Panc1 (cell line): ENCODE data around the gene LY86. TPM values are rescaled to one million over a fixed set of nuclear protein-coding genes. Genes with fewer than 3 reads are reported as not detected.

Source experiments
- ATAC-seq: fragments of 200-7000 bp; cut with Tn5 transposase; 2 replicates; pipeline ENCODE4 v1.9.1; 2020; ENCODE audit warnings: mild to moderate bottlenecking, moderate library complexity
- BruUV-seq: library from RNA; stranded (reverse); fragments of 400-500 nt; replicated peaks from 2 replicates; lab custom pipeline; 2021; lab: Mats Ljungman, UMichigan
- CTCF ChIA-PET: fragments of 300-600 bp; sonication (Branson Sonifier 250); formaldehyde crosslinking; loops from one replicate; lab custom pipeline; 2022; ENCODE audit warnings: antibody characterized with exemption; lab: Charles Lee
- POLR2A ChIA-PET: fragments of 300-600 bp; sonication (Branson Sonifier 250); formaldehyde crosslinking; loops from one replicate; lab custom pipeline; 2022; ENCODE audit warnings: antibody characterized with exemption; lab: Charles Lee
- DNase-seq: peaks from one replicate; pipeline ENCODE4 v3.0.0-alpha.2; 2010; ENCODE audit warnings: low read depth, low spot score
- H3K27ac ChIP-seq: 2 replicates; pipeline ENCODE4 v1.5.1; 2011; ENCODE audit warnings: mild to moderate bottlenecking, low read length, inconsistent platforms
- H3K27me3 ChIP-seq: fragments of 200-500 bp; sonication (Bioruptor generic); 2 replicates; pipeline ENCODE4 v1.6.0; 2014; ENCODE audit warnings: low read length, inconsistent platforms; ENCODE audit not compliant: control insufficient read depth, insufficient read depth
- H3K36me3 ChIP-seq: fragments of 200-500 bp; sonication (Bioruptor generic); 2 replicates; pipeline ENCODE4 v1.5.1; 2014; ENCODE audit warnings: inconsistent platforms, mild to moderate bottlenecking, low read length, moderate library complexity; ENCODE audit not compliant: control insufficient read depth, insufficient read depth
- H3K4me1 ChIP-seq: 2 replicates; pipeline ENCODE4 v1.5.1; 2011; ENCODE audit warnings: inconsistent platforms, mild to moderate bottlenecking, low read length, moderate library complexity; ENCODE audit not compliant: control insufficient read depth, insufficient read depth
- H3K4me3 ChIP-seq, 2 experiments: 2 replicates each; pipeline ENCODE4 v1.5.1; 2011 to 2012; ENCODE audit warnings: low read depth in 2 of 2, low read length in 2 of 2, mild to moderate bottlenecking in 2 of 2, inconsistent platforms in 1 of 2, moderate library complexity in 1 of 2
- H3K9me3 ChIP-seq: fragments of 200-500 bp; sonication (Bioruptor generic); 2 replicates; pipeline ENCODE4 v1.5.1; 2014; ENCODE audit warnings: low read depth, mild to moderate bottlenecking, inconsistent platforms, low read length, moderate library complexity; ENCODE audit not compliant: control insufficient read depth, insufficient read depth
- POLR2AphosphoS5 ChIP-seq: IDR thresholded peaks from 2 replicates; pipeline ENCODE4 v1.6.1; 2012; ENCODE audit warnings: mild to moderate bottlenecking, low read depth, low read length, moderate library complexity
- SIN3A ChIP-seq: IDR thresholded peaks from 2 replicates; pipeline ENCODE4 v1.6.1; 2012; ENCODE audit warnings: low read depth, mild to moderate bottlenecking, low read length, moderate library complexity, borderline replicate concordance; ENCODE audit not compliant: insufficient read depth
- TCF7L2 ChIP-seq: IDR thresholded peaks from 2 replicates; pipeline ENCODE4 v1.6.1; 2011; ENCODE audit warnings: mild to moderate bottlenecking, low read depth, low read length, inconsistent platforms
- in situ Hi-C: cut with HindIII; loops from 2 replicates; pipeline ENCODE4 v1.10.0; 2016; ENCODE audit warnings: low sequenced_read_pairs, low pct_unique_long_range_greater_than_20kb
- intact Hi-C: fragments of 100-400 bp; cut with micrococcal nuclease; formaldehyde crosslinking; loops from one replicate; pipeline ENCODE4 v1.10.0; 2022; ENCODE audit not compliant: unreplicated experiment
- total RNA-seq: library from RNA; stranded (reverse); gene quantifications from one replicate; pipeline ENCODE4 v1.2.1, GENCODE V29; 2021; ENCODE audit not compliant: unreplicated experiment
- TF ChIP-seq, protein P1 (sequence below), 2 experiments: IDR thresholded peaks; 2 replicates each; pipeline ENCODE4 v1.6.1; 2011 to 2012; ENCODE audit warnings: low read depth in 2 of 2, control low read depth in 1 of 2, low read length in 1 of 2, mild to moderate bottlenecking in 1 of 2, moderate library complexity in 1 of 2; ENCODE audit not compliant: insufficient read depth in 1 of 2
- TF ChIP-seq, protein P2 (sequence below): fragments of 450-650 bp; IDR thresholded peaks from 2 replicates; pipeline ENCODE4 v1.5.1; 2017; ENCODE audit warnings: mild to moderate bottlenecking

LY86 gene
- total RNA-seq, 1 experiment from 2014 or later: not detected

DNA sequence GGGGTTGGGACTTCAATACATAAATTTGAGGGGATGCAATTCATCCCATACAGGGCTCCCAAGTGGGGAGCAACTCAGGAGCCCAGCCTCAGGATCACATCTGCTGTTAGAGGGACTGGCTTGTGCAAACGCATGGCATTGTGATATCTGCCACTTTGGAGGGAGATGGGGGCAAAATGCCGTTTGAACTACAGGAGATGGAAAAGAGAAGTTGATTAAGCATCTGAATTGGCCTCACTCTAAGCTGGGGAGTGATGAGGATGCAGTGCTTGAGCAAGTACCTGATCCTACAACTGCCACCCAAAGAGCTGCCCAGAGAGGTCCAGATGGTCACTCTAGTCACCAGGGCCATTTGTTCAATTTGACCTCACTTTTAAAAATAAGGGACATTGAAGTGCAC lies 2.0 kb downstream of the LY86 start:
- Histone ChIP-seq H3K4me3 (no peak overlapping the region), H3K9me3 (no peaks in the 10 kb centered on the region), H3K27ac (no peak overlapping the region), H3K36me3 (no peaks in the 10 kb centered on the region), H3K27me3 (no peaks in the 10 kb centered on the region), H3K4me1 (no peaks in the 10 kb centered on the region)
- intact Hi-C loops: no loop called here
- TF ChIP-seq SIN3A (no peak), TCF7L2 (no peak), POLR2AphosphoS5 (no peak)
- TF ChIP-seq, protein P1, sequence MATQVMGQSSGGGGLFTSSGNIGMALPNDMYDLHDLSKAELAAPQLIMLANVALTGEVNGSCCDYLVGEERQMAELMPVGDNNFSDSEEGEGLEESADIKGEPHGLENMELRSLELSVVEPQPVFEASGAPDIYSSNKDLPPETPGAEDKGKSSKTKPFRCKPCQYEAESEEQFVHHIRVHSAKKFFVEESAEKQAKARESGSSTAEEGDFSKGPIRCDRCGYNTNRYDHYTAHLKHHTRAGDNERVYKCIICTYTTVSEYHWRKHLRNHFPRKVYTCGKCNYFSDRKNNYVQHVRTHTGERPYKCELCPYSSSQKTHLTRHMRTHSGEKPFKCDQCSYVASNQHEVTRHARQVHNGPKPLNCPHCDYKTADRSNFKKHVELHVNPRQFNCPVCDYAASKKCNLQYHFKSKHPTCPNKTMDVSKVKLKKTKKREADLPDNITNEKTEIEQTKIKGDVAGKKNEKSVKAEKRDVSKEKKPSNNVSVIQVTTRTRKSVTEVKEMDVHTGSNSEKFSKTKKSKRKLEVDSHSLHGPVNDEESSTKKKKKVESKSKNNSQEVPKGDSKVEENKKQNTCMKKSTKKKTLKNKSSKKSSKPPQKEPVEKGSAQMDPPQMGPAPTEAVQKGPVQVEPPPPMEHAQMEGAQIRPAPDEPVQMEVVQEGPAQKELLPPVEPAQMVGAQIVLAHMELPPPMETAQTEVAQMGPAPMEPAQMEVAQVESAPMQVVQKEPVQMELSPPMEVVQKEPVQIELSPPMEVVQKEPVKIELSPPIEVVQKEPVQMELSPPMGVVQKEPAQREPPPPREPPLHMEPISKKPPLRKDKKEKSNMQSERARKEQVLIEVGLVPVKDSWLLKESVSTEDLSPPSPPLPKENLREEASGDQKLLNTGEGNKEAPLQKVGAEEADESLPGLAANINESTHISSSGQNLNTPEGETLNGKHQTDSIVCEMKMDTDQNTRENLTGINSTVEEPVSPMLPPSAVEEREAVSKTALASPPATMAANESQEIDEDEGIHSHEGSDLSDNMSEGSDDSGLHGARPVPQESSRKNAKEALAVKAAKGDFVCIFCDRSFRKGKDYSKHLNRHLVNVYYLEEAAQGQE (IDR thresholded peaks at IDR 0.05; ENCODE audit: insufficient read depth in 1 of 2, low read depth in 2 of 2, low read length in 1 of 2): no peak
- TF ChIP-seq, protein P2, sequence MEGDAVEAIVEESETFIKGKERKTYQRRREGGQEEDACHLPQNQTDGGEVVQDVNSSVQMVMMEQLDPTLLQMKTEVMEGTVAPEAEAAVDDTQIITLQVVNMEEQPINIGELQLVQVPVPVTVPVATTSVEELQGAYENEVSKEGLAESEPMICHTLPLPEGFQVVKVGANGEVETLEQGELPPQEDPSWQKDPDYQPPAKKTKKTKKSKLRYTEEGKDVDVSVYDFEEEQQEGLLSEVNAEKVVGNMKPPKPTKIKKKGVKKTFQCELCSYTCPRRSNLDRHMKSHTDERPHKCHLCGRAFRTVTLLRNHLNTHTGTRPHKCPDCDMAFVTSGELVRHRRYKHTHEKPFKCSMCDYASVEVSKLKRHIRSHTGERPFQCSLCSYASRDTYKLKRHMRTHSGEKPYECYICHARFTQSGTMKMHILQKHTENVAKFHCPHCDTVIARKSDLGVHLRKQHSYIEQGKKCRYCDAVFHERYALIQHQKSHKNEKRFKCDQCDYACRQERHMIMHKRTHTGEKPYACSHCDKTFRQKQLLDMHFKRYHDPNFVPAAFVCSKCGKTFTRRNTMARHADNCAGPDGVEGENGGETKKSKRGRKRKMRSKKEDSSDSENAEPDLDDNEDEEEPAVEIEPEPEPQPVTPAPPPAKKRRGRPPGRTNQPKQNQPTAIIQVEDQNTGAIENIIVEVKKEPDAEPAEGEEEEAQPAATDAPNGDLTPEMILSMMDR: no peak
- DNase-seq (no peak), ATAC-seq (no peak)
- ChIA-PET CTCF (no interaction called here), POLR2A (interaction anchor here (0.7 kb wide), 1 partner anchor 695 kb away, joined by 3 read pairs; no protein-coding TSS in a partner anchor)
- BruUV-seq: no TSS peak
- in situ Hi-C loops: no loop called here

DNA sequence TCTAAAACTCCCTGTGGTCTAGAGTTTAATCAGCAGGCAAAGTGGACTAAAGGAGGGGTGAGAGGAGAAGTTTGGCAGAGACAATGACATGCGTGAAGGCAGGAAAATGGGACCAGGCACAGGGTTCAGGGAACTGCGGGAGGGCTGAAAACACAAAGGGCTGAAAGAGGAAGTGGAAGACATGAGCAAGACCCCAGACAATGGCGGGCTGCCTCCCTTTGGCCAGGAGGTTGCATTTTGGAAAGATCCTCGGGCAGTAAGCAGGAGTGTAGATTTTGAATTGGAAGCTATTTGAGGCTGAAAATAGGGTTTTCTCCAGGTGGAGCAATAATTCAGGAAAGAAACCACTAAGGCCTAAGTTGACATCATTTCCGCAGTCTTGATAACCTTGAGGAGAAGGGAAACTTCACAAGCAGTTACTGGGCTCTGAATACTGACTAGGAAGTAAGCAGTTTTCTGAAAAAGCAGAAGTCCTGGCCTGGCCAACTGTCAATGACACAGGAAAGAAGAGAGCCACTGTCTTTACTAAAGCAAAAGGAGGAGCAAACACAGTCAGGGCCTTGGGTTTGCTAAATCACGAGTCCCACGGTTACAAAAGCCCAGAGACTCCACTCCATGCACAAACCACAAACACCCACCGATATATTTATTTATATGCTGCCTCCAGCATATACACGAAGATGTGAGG lies 3.4 kb downstream of the LY86 start:
- TF ChIP-seq SIN3A (no peak), TCF7L2 (no peak), POLR2AphosphoS5 (no peak)
- TF ChIP-seq, protein P1 (IDR thresholded peaks at IDR 0.05; ENCODE audit: insufficient read depth in 1 of 2, low read depth in 2 of 2, low read length in 1 of 2): no peak
- TF ChIP-seq, protein P2: no peak
- Histone ChIP-seq H3K4me1 (no peaks in the 10 kb centered on the region), H3K4me3 (no peak overlapping the region), H3K27ac (no peak overlapping the region), H3K9me3 (no peaks in the 10 kb centered on the region), H3K27me3 (no peaks in the 10 kb centered on the region), H3K36me3 (no peaks in the 10 kb centered on the region)
- ChIA-PET CTCF (no interaction called here), POLR2A (no interaction called here)
- no peak for DNase-seq
- ATAC-seq: no peak
- in situ Hi-C loops (no loop called here), intact Hi-C loops (no loop called here)
- no TSS peak for BruUV-seq
